COLO668 (cell line): ENCODE data around the gene TOPBP1.
"Not testable (repeated sequence)": the region's sequence is repeated elsewhere in the genome, so short reads cannot be mapped to it uniquely, and the experiment has no call there.

Experiments
- DNase-seq: peaks from one replicate; lab custom pipeline; 2025; ENCODE audit not compliant: unreplicated experiment; lab: John Stamatoyannopoulos, UW

TOPBP1 gene

GRCh38 chr3:133661454-133662277 lies at the start of gene TOPBP1:
Gene TOPBP1, minus strand, starts transcription at chr3:133661941. Its CDS starts 814 bp downstream, at chr3:133661127.
- peak; percentile 84 for DNase-seq

- no peak for DNase-seq
Measured at GRCh38 chr3:133711013-133711412, 49.3 kb upstream of the TOPBP1 start.

- DNase-seq, result no peak
Measured at GRCh38 chr3:133709139-133709750, 47.5 kb upstream of the TOPBP1 start.

- DNase-seq, result no peak
Measured at GRCh38 chr3:133706033-133706432, 44.3 kb upstream of the TOPBP1 start.

GRCh38 chr3:133703915-133704314 lies 42.2 kb upstream of the TOPBP1 start:
- no peak for DNase-seq

- DNase-seq, result no peak
Measured at GRCh38 chr3:133701435-133702358, 40.0 kb upstream of the TOPBP1 start.

- DNase-seq, result no peak
Measured at GRCh38 chr3:133700351-133700750, 38.6 kb upstream of the TOPBP1 start.

GRCh38 chr3:133699903-133700302 lies 38.2 kb upstream of the TOPBP1 start:
- no peak for DNase-seq

- DNase-seq, result no peak
Measured at GRCh38 chr3:133699467-133699866, 37.7 kb upstream of the TOPBP1 start.

- DNase-seq, result no peak
Measured at GRCh38 chr3:133697960-133698359, 36.2 kb upstream of the TOPBP1 start.

- DNase-seq, result no peak
Measured at GRCh38 chr3:133695560-133696171, 33.9 kb upstream of the TOPBP1 start.

- DNase-seq, result no peak
Measured at GRCh38 chr3:133694288-133695268, 32.8 kb upstream of the TOPBP1 start.

GRCh38 chr3:133693821-133694220 lies 32.1 kb upstream of the TOPBP1 start:
- no peak for DNase-seq

GRCh38 chr3:133692759-133693158 lies 31.0 kb upstream of the TOPBP1 start:
- no peak for DNase-seq

- DNase-seq, result no peak
Measured at GRCh38 chr3:133691273-133692107, 29.7 kb upstream of the TOPBP1 start.

- DNase-seq, result not testable (repeated sequence)
Measured at GRCh38 chr3:133677993-133678392, 16.3 kb upstream of the TOPBP1 start.

- DNase-seq, result no peak
Measured at GRCh38 chr3:133676336-133677118, 14.8 kb upstream of the TOPBP1 start.
